NCI-H2171 (cell line): ENCODE results near the gene PLEKHA7.

ENCODE experiments used
- DNase-seq: peaks from one replicate; lab custom pipeline; 2025; lab: John Stamatoyannopoulos, UW

The PLEKHA7 gene

GRCh38 chr11:16805938-16806337 is 208.3 kb downstream of the PLEKHA7 start:
- no peak for DNase-seq

DNA sequence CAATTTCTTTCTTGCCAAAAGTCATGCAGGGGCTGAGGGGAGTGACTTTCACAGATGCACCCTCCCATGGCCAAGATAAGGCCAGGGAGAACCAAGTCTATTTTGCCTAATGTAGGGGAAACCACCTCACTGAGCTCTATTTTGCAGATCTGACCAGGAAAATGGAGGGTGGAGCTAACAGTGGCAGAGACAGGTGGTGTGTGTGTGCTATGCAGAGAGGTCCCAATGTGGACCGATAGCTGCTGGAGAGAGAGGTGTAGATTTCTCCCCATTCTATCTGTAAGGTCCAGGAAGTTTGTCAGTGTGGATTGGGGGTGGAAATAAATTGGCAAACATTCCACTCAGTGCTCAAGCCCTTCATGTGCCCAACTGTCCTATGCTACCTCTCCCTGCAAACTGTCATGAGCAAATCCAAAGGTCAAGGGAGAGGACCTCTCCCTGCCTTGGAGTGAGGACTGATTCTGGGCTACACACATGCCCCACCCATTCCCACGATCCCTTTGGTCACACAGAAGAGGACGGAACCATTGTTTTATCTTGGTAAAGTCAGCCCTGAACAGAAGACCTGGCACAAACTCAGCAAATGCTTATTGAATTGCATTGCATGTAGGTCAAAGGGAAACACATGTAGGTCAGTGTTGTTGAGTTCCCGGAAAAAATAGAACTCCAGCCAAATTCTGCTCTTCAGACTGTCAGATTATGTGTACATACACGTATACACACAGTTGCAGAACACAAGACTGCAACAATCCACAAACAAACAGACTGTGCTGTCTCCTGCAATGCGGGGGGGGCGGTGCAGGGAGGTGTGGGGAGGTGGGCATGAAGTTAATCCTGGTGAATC is 209.9 kb downstream of the PLEKHA7 start:
- no peak for DNase-seq

DNA sequence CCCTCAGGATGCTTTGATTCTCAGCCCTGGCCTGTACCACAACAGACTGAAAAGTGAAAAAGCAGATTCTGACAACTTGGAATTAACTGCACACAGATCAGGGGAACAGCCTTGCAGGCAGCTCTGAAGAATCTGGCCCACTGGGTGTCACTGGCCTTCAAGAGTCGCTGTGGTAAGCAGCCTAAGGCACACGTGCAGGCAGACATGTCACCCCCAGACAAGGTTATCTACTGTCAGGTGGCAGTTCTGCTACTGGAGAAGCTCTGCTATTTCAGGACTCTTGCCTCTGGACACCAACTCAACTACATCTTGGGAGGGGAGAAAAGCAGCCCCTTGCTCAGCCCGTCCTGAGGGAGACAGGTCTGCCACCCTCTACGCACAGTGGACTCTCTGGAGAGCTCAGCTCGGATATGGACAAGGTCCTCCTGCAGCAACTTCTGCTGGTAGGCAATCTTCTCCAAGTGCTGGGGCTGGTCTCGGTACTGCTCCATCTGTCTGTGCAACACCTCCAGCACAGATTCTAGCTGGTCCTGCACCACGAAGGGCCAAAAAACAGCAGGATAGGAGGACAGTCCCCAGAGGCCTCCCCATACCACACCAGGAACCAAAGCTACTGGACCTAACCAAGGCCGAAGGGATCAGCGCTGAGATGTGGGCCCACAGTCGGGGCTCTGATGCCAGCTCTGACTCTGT is 212.8 kb downstream of the PLEKHA7 start:
- no peak for DNase-seq

- no peak for DNase-seq
These were observed 213.8 kb downstream of the PLEKHA7 start for GRCh38 chr11:16800382-16800781.

- no peak for DNase-seq
These were observed 214.3 kb downstream of the PLEKHA7 start for GRCh38 chr11:16799890-16800289.

- DNase-seq = no peak
These were observed 215.0 kb downstream of the PLEKHA7 start for GRCh38 chr11:16799221-16799620.

DNA sequence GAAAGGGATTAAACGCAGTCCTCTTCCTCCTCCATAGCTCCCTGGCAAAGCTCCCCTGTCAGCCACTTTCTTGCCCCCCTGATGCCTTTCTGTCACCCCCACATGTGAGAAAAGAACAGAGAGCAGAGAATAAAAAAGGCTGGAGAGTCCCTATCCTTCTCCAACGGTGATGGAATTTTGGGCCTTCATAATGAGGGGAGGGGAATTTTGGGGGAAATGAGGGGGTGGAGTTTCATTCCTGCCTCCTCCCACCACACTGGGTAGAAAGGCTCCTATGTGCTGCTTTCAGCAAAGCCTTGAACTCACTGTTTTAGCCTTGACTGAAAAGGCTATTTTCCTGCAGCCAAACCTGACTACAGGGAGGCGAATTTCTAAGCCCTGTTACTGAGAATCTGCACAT is 216.4 kb downstream of the PLEKHA7 start:
- DNase-seq = no peak

- DNase-seq = no peak
These were observed 217.9 kb downstream of the PLEKHA7 start for GRCh38 chr11:16796311-16796710.

- DNase-seq = no peak
These were observed 219.1 kb downstream of the PLEKHA7 start for GRCh38 chr11:16795146-16795545.

DNA sequence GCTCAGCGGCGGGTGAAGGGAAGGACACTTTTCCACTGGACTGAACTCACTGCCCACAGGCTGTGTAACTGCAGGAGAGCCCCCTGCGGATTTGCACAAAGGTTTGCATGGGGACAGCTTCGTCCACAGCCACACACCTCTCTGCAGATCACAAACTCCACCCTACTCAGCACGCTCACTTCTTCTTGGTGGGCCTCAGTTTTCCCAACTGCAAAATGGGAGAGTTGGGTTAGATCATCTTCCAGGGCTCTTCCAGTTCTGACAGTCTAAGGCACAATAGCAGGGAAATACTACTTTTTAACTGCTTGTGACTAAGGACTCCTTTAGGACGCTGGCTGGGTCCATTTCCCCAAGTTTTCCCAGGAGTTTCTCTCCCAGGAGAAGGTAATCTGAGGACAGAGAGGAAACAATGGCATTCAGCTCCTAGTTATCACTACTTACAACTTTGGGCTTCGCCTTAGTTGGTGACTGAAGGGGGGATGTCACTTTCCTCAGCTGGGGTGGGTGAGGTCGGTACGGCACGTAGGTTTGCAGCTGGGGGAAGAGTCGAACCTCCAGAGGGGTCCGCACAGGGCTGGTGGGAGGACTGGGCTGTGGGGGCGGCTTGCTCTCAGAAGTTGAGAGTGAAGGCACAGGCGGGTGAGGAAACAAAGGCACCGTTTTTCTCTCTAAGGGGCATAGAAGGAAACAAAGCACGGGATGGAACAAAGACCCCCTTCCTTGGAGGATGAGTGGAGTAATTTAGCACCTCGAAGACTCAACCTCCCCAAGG is 220.0 kb downstream of the PLEKHA7 start:
- DNase-seq = no peak

GRCh38 chr11:16793511-16793910 is 220.7 kb downstream of the PLEKHA7 start:
- DNase-seq = no peak

- DNase-seq = no peak
These were observed 221.2 kb downstream of the PLEKHA7 start for GRCh38 chr11:16793009-16793408.

- DNase-seq = no peak
These were observed 221.8 kb downstream of the PLEKHA7 start for GRCh38 chr11:16792426-16792825.

DNA sequence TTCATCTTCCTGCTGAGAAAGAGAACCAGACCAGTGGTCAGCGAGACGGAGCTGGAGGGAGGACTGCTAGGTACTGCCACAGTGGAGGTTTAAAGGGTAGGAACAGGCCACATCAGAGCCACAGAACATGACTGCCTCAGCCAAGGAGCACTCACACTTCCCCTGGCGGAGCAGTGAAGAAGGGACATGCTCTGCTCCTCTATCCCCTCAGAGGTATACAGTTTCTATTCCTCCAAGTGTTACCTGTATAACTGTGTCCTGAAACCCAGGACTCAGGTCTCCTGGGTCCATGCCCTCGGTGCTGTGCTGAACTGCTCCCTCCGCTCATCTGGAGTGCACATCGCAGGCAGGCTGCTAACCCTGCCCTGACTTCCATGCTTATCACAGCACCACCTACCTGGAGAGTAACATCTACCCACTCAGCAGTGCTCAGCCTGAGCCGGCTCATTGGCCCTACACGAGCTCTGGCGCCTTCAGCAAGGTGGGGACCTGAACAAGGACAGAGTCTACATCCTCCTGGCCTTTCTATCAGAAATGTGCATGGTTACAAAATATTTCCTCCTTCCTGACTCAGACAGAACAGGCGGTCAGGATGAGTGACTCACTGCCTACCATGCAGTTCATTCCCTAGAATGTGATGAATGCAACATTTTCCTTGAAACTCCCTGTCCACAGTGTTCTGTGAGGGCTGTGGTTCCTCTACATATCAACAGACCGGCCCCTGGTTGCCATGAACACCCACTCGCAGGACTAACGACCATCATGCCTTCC is 222.8 kb downstream of the PLEKHA7 start:
- DNase-seq = no peak

- DNase-seq = no peak
These were observed 223.6 kb downstream of the PLEKHA7 start for GRCh38 chr11:16790486-16791190.

GRCh38 chr11:16789560-16790485 is 224.4 kb downstream of the PLEKHA7 start:
- no peak for DNase-seq

GRCh38 chr11:16789063-16789420 is 225.2 kb downstream of the PLEKHA7 start:
- DNase-seq = no peak

DNA sequence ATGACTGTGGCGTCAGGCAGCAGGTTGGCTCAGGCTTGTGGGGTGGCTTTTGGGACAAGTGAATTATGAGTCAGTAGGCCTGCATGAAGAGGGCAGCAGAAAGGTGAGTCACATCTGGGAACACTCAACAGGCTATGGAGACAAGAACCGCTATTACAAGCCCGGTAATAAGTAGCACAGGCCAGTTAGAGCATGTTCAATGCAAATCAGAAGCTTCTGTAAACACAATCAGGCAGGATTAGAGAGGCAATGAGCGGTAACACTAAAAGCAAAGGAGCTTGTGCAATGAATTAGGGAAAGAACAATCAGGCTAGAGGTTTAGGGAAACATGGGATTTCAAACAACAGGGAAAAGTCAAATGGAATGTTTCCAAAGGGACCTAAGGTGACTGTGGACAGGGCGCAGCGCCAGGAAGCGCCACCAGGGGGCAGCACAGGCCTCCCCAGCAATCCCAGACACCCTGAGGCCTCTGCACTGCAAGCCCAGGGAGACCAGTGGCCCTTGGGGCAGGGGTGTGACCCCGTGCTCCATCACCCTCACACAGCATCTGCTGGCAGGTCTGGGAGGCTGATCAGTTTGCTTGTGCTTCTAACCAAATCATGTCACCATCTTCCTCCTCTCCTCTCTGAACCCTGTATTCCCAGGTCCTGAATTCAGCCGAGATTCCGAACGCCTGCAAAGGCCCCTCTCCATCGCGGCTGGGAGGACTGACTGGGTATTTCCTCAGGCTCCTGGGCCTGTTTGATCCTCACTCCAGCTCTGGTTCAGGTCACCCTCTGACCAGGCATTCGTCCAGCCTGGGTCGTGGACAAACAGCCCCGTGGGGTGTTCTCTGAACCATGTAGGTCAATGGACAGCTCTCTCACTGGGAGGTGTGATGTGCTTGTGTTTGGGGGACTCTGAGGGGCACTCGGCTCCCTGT is 225.8 kb downstream of the PLEKHA7 start:
- DNase-seq = no peak
